Aorta (tissue), 5 donors: ENCODE data around the gene IL1RAPL2. TPM values are rescaled to one million over a fixed set of nuclear protein-coding genes. Genes with fewer than 3 reads are reported as not detected.
"Not testable (repeated sequence)": the region's sequence is repeated elsewhere in the genome, so short reads cannot be mapped to it uniquely, and the experiment has no call there.

Experiments
- ATAC-seq: fragments of 200-7000 bp; cut with Tn5 transposase; one replicate; pipeline ENCODE4 v1.9.1; 2022; ENCODE audit warnings: moderate library complexity; ENCODE audit not compliant: low FRiP score
- DNase-seq, 2 donors: peaks; one replicate each; pipeline ENCODE4 v3.0.0-alpha.2; 2020
- H3K27ac ChIP-seq, 2 donors: one replicate each; pipeline ENCODE4 v1.5.1; 2013; ENCODE audit warnings: low read length in 2 of 2, mild to moderate bottlenecking in 2 of 2, moderate library complexity in 2 of 2, control low read depth in 1 of 2, inconsistent platforms in 1 of 2, low read depth in 1 of 2
- H3K27me3 ChIP-seq, 2 donors: one replicate each; pipeline ENCODE4 v1.6.1; 2013; ENCODE audit warnings: control low read depth in 1 of 2, low read length in 1 of 2, mild to moderate bottlenecking in 1 of 2, moderate library complexity in 1 of 2; ENCODE audit not compliant: insufficient read depth in 2 of 2, control insufficient read depth in 1 of 2
- H3K36me3 ChIP-seq, 2 donors: one replicate each; pipeline ENCODE4 v1.6.1; 2013; ENCODE audit warnings: control low read depth in 1 of 2, low read length in 1 of 2, mild to moderate bottlenecking in 1 of 2; ENCODE audit not compliant: insufficient read depth in 2 of 2, control insufficient read depth in 1 of 2
- H3K4me1 ChIP-seq, 2 donors: one replicate each; pipeline ENCODE4 v1.6.1; 2013; ENCODE audit warnings: low read length in 2 of 2, control low read depth in 1 of 2, mild to moderate bottlenecking in 1 of 2, moderate library complexity in 1 of 2; ENCODE audit not compliant: insufficient read depth in 2 of 2, control insufficient read depth in 1 of 2
- H3K4me3 ChIP-seq, 2 donors: one replicate each; pipeline ENCODE4 v1.5.1; 2013; ENCODE audit warnings: low read length in 2 of 2, control low read depth in 1 of 2, mild to moderate bottlenecking in 1 of 2
- H3K9me3 ChIP-seq: one replicate; pipeline ENCODE4 v1.6.1; 2013; ENCODE audit warnings: mild to moderate bottlenecking, low read length; ENCODE audit not compliant: control insufficient read depth
- WGBS, 2 donors: extraction: QIAGEN DNeasy Blood & Tissue Kit; methylation state at CpG; one replicate each; pipeline ENCODE4 v1.1.7; 2013; 5-methylcytosine and 5-hydroxymethylcytosine counted together
- intact Hi-C, 2 donors: fragments of 100-400 bp; cut with DNase I; formaldehyde crosslinking; loops; one replicate each; pipeline versions ENCODE4 v1.14.2 to v1.15.0; 2022
- polyA plus RNA-seq, 2 donors: library from polyadenylated mRNA; stranded (reverse); fragments of 200-250 nt; gene quantifications; one replicate each; pipeline ENCODE4 v1.2.3, GENCODE V29; 2013
- total RNA-seq, 2 donors: library from RNA; stranded (reverse); fragmentation: NEBNext Ultra II Directional; extraction: Animal tissue kit (Norgen Biotek cat#: 25700); gene quantifications; one replicate each; pipeline ENCODE4 v1.2.1, GENCODE V29; 2021
- donor health status: healthy with polysubstance abuse.
- donor health status: Bipolar disorder and iron deficiency.
- donor health status: DM: no; HTN: no; CAD: no.
- donor health status: DM: no; HTN: no; CAD: no.
- donor health status: DM: yes; HTN: yes; CAD: no.

The IL1RAPL2 gene
- total and polyA plus RNA-seq, 4 donors: not detected

- Histone ChIP-seq H3K4me3 (no peak overlapping the region), H3K4me1 (no peaks in the 10 kb centered on the region), H3K27me3 (no peaks in the 10 kb centered on the region), H3K9me3 (no peaks in the 10 kb centered on the region), H3K36me3 (no peaks in the 10 kb centered on the region), H3K27ac (no peak overlapping the region)
- intact Hi-C loops: no loop called here
- ATAC-seq (no peak), DNase-seq (no peak)
- WGBS, 2 donors: 13 to 27% methylated on average over 1 of the region's 1 CpG
Measured at GRCh38 chrX:104972737-104973136, 406.7 kb downstream of the IL1RAPL2 start.

DNA sequence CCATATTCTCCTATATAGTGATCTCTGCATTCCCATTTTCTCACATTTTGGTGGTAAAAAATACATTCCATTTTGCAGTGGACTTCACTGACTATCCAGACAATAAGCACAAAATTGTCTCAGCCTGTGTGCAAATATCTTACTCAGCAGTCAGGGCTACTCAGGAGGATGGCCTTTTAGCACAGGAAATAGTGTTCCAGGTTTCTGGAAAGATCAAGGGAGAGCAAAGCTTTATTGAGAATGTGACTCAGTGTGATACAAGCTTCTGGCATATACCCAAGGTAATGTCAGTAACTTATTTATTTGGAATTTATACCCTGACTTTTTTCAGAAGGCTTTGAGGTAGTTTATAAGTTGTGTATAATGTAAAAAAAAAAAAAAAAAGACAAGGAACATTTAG is 421.1 kb downstream of the IL1RAPL2 start:
- no peak for ATAC-seq

DNA sequence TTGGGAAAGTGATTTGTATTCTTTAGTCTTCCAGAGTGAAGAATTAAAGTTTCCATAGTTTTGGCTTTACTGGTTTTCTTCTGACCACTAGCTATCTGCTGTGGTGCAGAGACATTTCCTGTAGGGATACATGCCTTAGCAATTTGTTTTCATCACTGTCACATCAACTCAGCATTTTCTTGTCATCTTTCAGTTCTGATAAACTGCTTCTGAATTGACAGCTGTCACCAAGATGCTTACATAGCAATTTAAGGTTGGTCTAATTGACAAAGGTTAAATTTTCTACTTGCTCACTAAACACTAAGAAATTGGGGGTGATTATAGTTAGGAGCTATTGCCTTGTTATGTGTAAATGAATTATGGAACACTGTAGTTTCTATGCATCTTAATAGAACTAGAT is 422.0 kb downstream of the IL1RAPL2 start:
- Histone ChIP-seq H3K4me1 (no peaks in the 10 kb centered on the region), H3K36me3 (no peaks in the 10 kb centered on the region), H3K27me3 (no peaks in the 10 kb centered on the region), H3K4me3 (no peak overlapping the region), H3K9me3 (no peaks in the 10 kb centered on the region), H3K27ac (no peak overlapping the region)
- intact Hi-C loops: no loop called here
- DNase-seq (no peak), ATAC-seq (no peak)

More for the DNA sequence above, 421.1 kb downstream of the IL1RAPL2 start:
- Histone ChIP-seq H3K36me3 (no peaks in the 10 kb centered on the region), H3K27ac (no peak overlapping the region), H3K4me3 (no peak overlapping the region), H3K9me3 (no peaks in the 10 kb centered on the region), H3K27me3 (no peaks in the 10 kb centered on the region), H3K4me1 (no peaks in the 10 kb centered on the region)
- intact Hi-C loops: no loop called here
- DNase-seq: no peak

- intact Hi-C loops: no loop called here
- Histone ChIP-seq H3K36me3 (no peaks in the 10 kb centered on the region), H3K27ac (no peak overlapping the region), H3K4me1 (no peaks in the 10 kb centered on the region), H3K9me3 (no peaks in the 10 kb centered on the region), H3K27me3 (no peaks in the 10 kb centered on the region), H3K4me3 (no peak overlapping the region)
- ATAC-seq (no peak), DNase-seq (no peak)
Measured at GRCh38 chrX:104995546-104995945, 429.5 kb downstream of the IL1RAPL2 start.

DNA sequence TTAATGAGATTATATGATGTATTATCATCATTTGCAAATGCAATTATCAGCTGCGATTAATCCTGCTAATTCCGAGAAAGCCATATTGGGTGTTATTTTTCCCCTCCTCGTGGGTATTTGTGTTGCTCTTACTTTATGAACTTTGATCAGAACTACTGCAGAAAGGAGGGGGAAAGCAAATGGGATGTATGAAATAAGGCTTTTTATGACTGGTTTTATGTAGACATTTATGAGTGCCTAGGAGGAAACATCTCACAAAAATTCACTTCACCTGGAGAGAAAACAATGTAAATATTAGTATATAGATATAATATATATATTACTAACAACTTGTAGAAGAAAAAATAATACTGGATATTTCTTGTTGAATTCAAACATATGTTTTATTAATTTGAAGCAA is 440.1 kb downstream of the IL1RAPL2 start:
- no peaks in the 10 kb centered on the region for H3K27me3 ChIP-seq
- no peaks in the 10 kb centered on the region for H3K9me3 ChIP-seq
- ATAC-seq (no peak), DNase-seq (no peak)
- H3K4me1 ChIP-seq: no peaks in the 10 kb centered on the region
- 57 to 76% methylated on average over 3 of the region's 3 CpGs for WGBS, 2 donors
- H3K4me3 ChIP-seq: no peak overlapping the region
- H3K36me3 ChIP-seq: no peaks in the 10 kb centered on the region
- intact Hi-C loops: no loop called here
- no peak overlapping the region for H3K27ac ChIP-seq

DNA sequence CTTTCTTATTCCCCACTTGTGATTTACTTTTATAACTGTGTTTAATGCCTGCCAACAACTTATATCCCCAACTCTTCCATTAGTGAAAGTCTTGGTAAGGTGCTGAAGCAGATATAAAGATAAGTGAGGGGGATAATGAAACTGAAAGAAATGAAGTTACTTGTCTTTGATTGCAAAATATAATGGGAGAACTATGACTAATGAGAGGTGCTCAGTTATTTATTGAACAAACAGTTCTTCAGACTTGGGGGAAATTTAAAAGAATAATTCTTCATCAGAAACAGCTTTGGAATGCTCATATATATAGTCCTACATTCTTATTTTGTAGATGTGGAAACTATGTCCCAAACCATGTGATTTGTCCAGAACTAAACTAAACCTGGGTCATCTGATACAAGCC is 441.0 kb downstream of the IL1RAPL2 start:
- H3K9me3 ChIP-seq: no peaks in the 10 kb centered on the region
- ATAC-seq (no peak), DNase-seq (no peak)
- intact Hi-C loops: no loop called here
- H3K4me1 ChIP-seq: no peaks in the 10 kb centered on the region
- H3K4me3 ChIP-seq: no peak overlapping the region
- H3K27ac ChIP-seq: no peak overlapping the region
- H3K27me3 ChIP-seq: no peaks in the 10 kb centered on the region
- H3K36me3 ChIP-seq: no peaks in the 10 kb centered on the region

DNA sequence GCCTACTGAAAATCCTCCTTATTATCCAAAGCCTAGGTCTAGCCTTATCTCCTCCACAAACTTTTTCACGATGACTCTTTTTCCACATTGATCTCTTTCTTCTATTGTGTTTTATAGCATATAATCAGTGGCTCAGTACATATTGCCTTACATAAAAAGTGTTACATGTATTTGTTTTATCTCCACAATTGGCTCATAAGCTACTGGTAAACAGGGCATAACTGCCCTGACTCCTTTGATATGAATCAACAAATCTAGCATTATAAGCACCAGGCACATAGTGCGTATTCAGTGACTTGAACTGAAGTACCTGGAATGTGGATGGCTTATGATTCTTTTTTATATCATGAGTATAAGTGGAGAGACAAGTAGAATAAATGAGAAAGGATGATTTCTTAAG is 447.7 kb downstream of the IL1RAPL2 start:
- Histone ChIP-seq H3K9me3 (no peaks in the 10 kb centered on the region), H3K27me3 (no peaks in the 10 kb centered on the region), H3K4me3 (no peak overlapping the region), H3K36me3 (no peaks in the 10 kb centered on the region), H3K27ac (no peak overlapping the region), H3K4me1 (no peaks in the 10 kb centered on the region)
- intact Hi-C loops: no loop called here
- 93 to 95% methylated on average over 2 of the region's 2 CpGs for WGBS, 2 donors
- DNase-seq (no peak), ATAC-seq (no peak)

- H3K27me3 ChIP-seq: no peaks in the 10 kb centered on the region
- no peaks in the 10 kb centered on the region for H3K36me3 ChIP-seq
- ATAC-seq (no peak), DNase-seq (no peak)
- no peaks in the 10 kb centered on the region for H3K9me3 ChIP-seq
- intact Hi-C loops: no loop called here
- no peaks in the 10 kb centered on the region for H3K4me1 ChIP-seq
- H3K27ac ChIP-seq: no peak overlapping the region
- no peak overlapping the region for H3K4me3 ChIP-seq
- WGBS, 2 donors: 50 to 61% methylated on average over 2 of the region's 2 CpGs
Measured at GRCh38 chrX:105017641-105018040, 451.6 kb downstream of the IL1RAPL2 start.

GRCh38 chrX:105018865-105019264 is 452.9 kb downstream of the IL1RAPL2 start:
- 57 to 68% methylated on average over 1 of the region's 1 CpG for WGBS, 2 donors

DNA sequence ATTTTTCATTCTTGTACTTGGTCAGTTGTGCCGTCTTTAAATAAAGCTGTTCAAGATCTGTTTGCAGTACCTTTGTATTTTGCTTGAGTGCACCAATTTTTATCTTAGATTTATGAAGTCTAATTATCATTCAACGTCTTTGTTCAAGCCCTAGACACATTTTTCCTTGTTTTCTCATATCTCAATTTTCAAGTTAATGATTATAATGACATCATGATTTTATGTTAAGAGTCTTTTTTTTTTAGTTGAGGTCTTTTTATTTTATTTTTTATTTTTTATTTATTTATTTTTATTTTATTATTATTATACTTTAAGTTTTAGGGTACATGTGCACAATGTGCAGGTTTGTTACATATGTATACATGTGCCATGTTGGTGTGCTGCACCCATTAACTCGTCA is 463.0 kb downstream of the IL1RAPL2 start:
- ATAC-seq: not testable (repeated sequence)

More at GRCh38 chrX:105018865-105019264, 452.9 kb downstream of the IL1RAPL2 start:
- H3K4me3 ChIP-seq: no peak overlapping the region
- DNase-seq (no peak), ATAC-seq (no peak)
- H3K9me3 ChIP-seq: no peaks in the 10 kb centered on the region
- no peak overlapping the region for H3K27ac ChIP-seq
- H3K36me3 ChIP-seq: no peaks in the 10 kb centered on the region
- no peaks in the 10 kb centered on the region for H3K4me1 ChIP-seq
- H3K27me3 ChIP-seq: no peaks in the 10 kb centered on the region
- intact Hi-C loops: no loop called here

More for the DNA sequence above, 463.0 kb downstream of the IL1RAPL2 start:
- H3K4me3 ChIP-seq, DNase-seq, H3K27me3 ChIP-seq, H3K36me3 ChIP-seq, H3K9me3 ChIP-seq, intact Hi-C loops, H3K27ac ChIP-seq, H3K4me1 ChIP-seq: not testable (repeated sequence)
- WGBS, 2 donors: 76 to 95% methylated on average over 2 of the region's 3 CpGs
